HEK293 (cell line): Measurements from ENCODE around the gene EEF1AKMT2.
"Not testable (repeated sequence)": the region's sequence is repeated elsewhere in the genome, so short reads cannot be mapped to it uniquely, and the experiment has no call there.

Source experiments
- CTCF ChIA-PET: fragments of 350-600 bp; formaldehyde crosslinking; extraction: SDS; loops from one replicate; lab custom pipeline; 2021; ENCODE audit warnings: antibody characterized with exemption; lab: Yijun Ruan, JAX
- POLR2A ChIA-PET: fragments of 300-600 bp; formaldehyde crosslinking; extraction: SDS; loops from one replicate; lab custom pipeline; 2020; ENCODE audit warnings: antibody characterized with exemption, inconsistent platforms; lab: Yijun Ruan, JAX
- H3K27ac ChIP-seq: fragments of 200-500 bp; sonication (Bioruptor generic); 2 replicates; pipeline ENCODE4 v1.5.1; 2014; ENCODE audit warnings: low read depth, low read length, control low read depth, inconsistent platforms; ENCODE audit errors: extremely low read depth
- H3K36me3 ChIP-seq, 2 experiments: fragments of 200-500 bp in 1 of 2; sonication (Bioruptor generic) in 1 of 2; 1 replicate in 1 of 2; 2 replicates in 1 of 2; pipeline ENCODE4 v1.5.1; 2014 to 2017; ENCODE audit warnings: inconsistent platforms in 2 of 2, low read length in 2 of 2; ENCODE audit not compliant: control insufficient read depth in 2 of 2, insufficient read depth in 1 of 2
- H3K4me1 ChIP-seq: fragments of 200-500 bp; sonication (Bioruptor generic); 2 replicates; pipeline ENCODE4 v1.5.1; 2014; ENCODE audit warnings: mild to moderate bottlenecking, low read length, inconsistent platforms; ENCODE audit not compliant: control insufficient read depth, insufficient read depth
- H3K4me3 ChIP-seq: 2 replicates; pipeline ENCODE4 v1.5.1; 2011; ENCODE audit warnings: low read depth, mild to moderate bottlenecking, control low read depth, low read length, moderate library complexity
- H3K9me3 ChIP-seq: fragments of 200-500 bp; sonication (Bioruptor generic); 2 replicates; pipeline ENCODE4 v1.5.1; 2014; ENCODE audit warnings: low read depth, low read length, inconsistent platforms; ENCODE audit not compliant: control insufficient read depth, insufficient read depth
- MZF1 ChIP-seq: fragments of 450-650 bp; formaldehyde crosslinking; IDR thresholded peaks from 2 replicates; pipeline ENCODE4 v1.5.1; 2017; ENCODE audit warnings: missing biosample characterization, missing genetic modification characterization, borderline replicate concordance
- OSR2 ChIP-seq: fragments of 450-650 bp; formaldehyde crosslinking; IDR thresholded peaks from 2 replicates; pipeline ENCODE4 v1.5.1; 2016; ENCODE audit warnings: missing biosample characterization, missing genetic modification characterization
- RBAK ChIP-seq: fragments of 450-650 bp; formaldehyde crosslinking; IDR thresholded peaks from 2 replicates; pipeline ENCODE4 v1.5.1; 2016; ENCODE audit warnings: missing biosample characterization, missing genetic modification characterization
- SALL2 ChIP-seq: fragments of 450-650 bp; formaldehyde crosslinking; IDR thresholded peaks from 2 replicates; pipeline ENCODE4 v1.5.0; 2017; ENCODE audit warnings: missing biosample characterization, mild to moderate bottlenecking, missing genetic modification characterization, borderline replicate concordance
- SP2 ChIP-seq: fragments of 450-650 bp; formaldehyde crosslinking; IDR thresholded peaks from 2 replicates; pipeline ENCODE4 v1.5.1; 2016; ENCODE audit warnings: missing biosample characterization, missing genetic modification characterization
- YY2 ChIP-seq: fragments of 450-650 bp; formaldehyde crosslinking; IDR thresholded peaks from 2 replicates; pipeline ENCODE4 v1.5.1; 2016; ENCODE audit warnings: missing biosample characterization, missing genetic modification characterization
- ZBTB20 ChIP-seq: fragments of 450-650 bp; formaldehyde crosslinking; IDR thresholded peaks from 2 replicates; pipeline ENCODE4 v1.5.1; 2016; ENCODE audit warnings: missing biosample characterization, missing genetic modification characterization
- ZNF169 ChIP-seq: fragments of 450-650 bp; formaldehyde crosslinking; IDR thresholded peaks from 2 replicates; pipeline ENCODE4 v1.5.1; 2016; ENCODE audit warnings: missing biosample characterization, missing genetic modification characterization
- ZNF184 ChIP-seq: fragments of 450-650 bp; IDR thresholded peaks from 2 replicates; pipeline ENCODE4 v1.5.1; 2018; ENCODE audit warnings: missing biosample characterization, mild to moderate bottlenecking, missing genetic modification characterization
- ZNF19 ChIP-seq: fragments of 450-650 bp; formaldehyde crosslinking; IDR thresholded peaks from 2 replicates; pipeline ENCODE4; 2016; ENCODE audit warnings: missing biosample characterization, missing genetic modification characterization, low read depth
- ZNF23 ChIP-seq: fragments of 450-650 bp; formaldehyde crosslinking; IDR thresholded peaks from 2 replicates; pipeline ENCODE4 v1.5.1; 2016; ENCODE audit warnings: missing biosample characterization, missing genetic modification characterization, borderline replicate concordance
- ZNF239 ChIP-seq: fragments of 450-650 bp; formaldehyde crosslinking; IDR thresholded peaks from 2 replicates; pipeline ENCODE4 v1.5.1; 2016; ENCODE audit warnings: missing biosample characterization, missing genetic modification characterization
- ZNF335 ChIP-seq: fragments of 450-650 bp; formaldehyde crosslinking; conservative IDR thresholded peaks from 2 replicates; pipeline ENCODE4 v1.5.1; 2016; ENCODE audit warnings: missing biosample characterization, missing genetic modification characterization
- ZNF350 ChIP-seq: fragments of 450-650 bp; formaldehyde crosslinking; IDR thresholded peaks from 2 replicates; pipeline ENCODE4 v1.5.0; 2017; ENCODE audit warnings: missing biosample characterization, mild to moderate bottlenecking, missing genetic modification characterization
- ZNF354C ChIP-seq: fragments of 450-650 bp; formaldehyde crosslinking; IDR thresholded peaks from 2 replicates; pipeline ENCODE4 v1.5.1; 2016; ENCODE audit warnings: missing biosample characterization, missing genetic modification characterization, low read depth, borderline replicate concordance
- ZNF473 ChIP-seq: fragments of 450-650 bp; formaldehyde crosslinking; IDR thresholded peaks from 2 replicates; pipeline ENCODE4 v1.5.1; 2017; ENCODE audit warnings: missing biosample characterization, missing genetic modification characterization
- ZNF48 ChIP-seq: fragments of 450-650 bp; formaldehyde crosslinking; IDR thresholded peaks from 2 replicates; pipeline ENCODE4 v1.5.1; 2016; ENCODE audit warnings: missing biosample characterization, missing genetic modification characterization
- ZNF501 ChIP-seq: fragments of 450-650 bp; formaldehyde crosslinking; IDR thresholded peaks from 2 replicates; pipeline ENCODE4 v1.5.1; 2016; ENCODE audit warnings: missing biosample characterization, missing genetic modification characterization
- ZNF530 ChIP-seq: fragments of 450-650 bp; formaldehyde crosslinking; IDR thresholded peaks from 2 replicates; pipeline ENCODE4 v1.5.1; 2016; ENCODE audit warnings: low read depth, missing biosample characterization, missing genetic modification characterization
- ZNF544 ChIP-seq: fragments of 450-650 bp; formaldehyde crosslinking; IDR thresholded peaks from 2 replicates; pipeline ENCODE4 v1.5.0; 2017; ENCODE audit warnings: missing biosample characterization, missing genetic modification characterization
- ZNF549 ChIP-seq: fragments of 450-650 bp; IDR thresholded peaks from 2 replicates; pipeline ENCODE4 v1.5.1; 2018; ENCODE audit warnings: missing biosample characterization, missing genetic modification characterization, mild to moderate bottlenecking, inconsistent platforms, moderate library complexity
- ZNF610 ChIP-seq: fragments of 450-650 bp; formaldehyde crosslinking; IDR thresholded peaks from 2 replicates; pipeline ENCODE4 v1.5.1; 2016; ENCODE audit warnings: missing biosample characterization, missing genetic modification characterization, borderline replicate concordance
- ZNF660 ChIP-seq: fragments of 450-650 bp; IDR thresholded peaks from 2 replicates; pipeline ENCODE4 v1.5.1; 2018; ENCODE audit warnings: missing biosample characterization, mild to moderate bottlenecking, missing genetic modification characterization
- ZNF677 ChIP-seq: fragments of 450-650 bp; IDR thresholded peaks from 2 replicates; pipeline ENCODE4 v1.5.0; 2018; ENCODE audit warnings: missing biosample characterization, mild to moderate bottlenecking, missing genetic modification characterization, moderate library complexity
- ZNF768 ChIP-seq: fragments of 450-650 bp; formaldehyde crosslinking; IDR thresholded peaks from 2 replicates; pipeline ENCODE4 v1.5.1; 2018; ENCODE audit warnings: missing biosample characterization, mild to moderate bottlenecking, missing genetic modification characterization
- ZNF776 ChIP-seq: fragments of 450-650 bp; formaldehyde crosslinking; IDR thresholded peaks from 2 replicates; pipeline ENCODE4 v1.5.0; 2017; ENCODE audit warnings: missing biosample characterization, missing genetic modification characterization, borderline replicate concordance
- ZNF785 ChIP-seq: fragments of 450-650 bp; formaldehyde crosslinking; IDR thresholded peaks from 2 replicates; pipeline ENCODE4 v1.5.1; 2016; ENCODE audit warnings: missing biosample characterization, missing genetic modification characterization

Gene EEF1AKMT2

GRCh38 chr10:124825702-124826101 lies 34.0 kb upstream of the EEF1AKMT2 start:
- TF ChIP-seq ZBTB20 (peak; percentile 51; the same call in 1 of the 2 replicates), ZNF169 (no peak), ZNF660 (tag by site-specific recombination) (no peak), ZNF473 (tag by site-specific recombination) (no peak), ZNF544 (tag by site-specific recombination) (no peak), ZNF23 (no peak), ZNF530 (no peak), ZNF354C (no peak)
- H3K4me3 ChIP-seq = no peak overlapping the region
- H3K9me3 ChIP-seq = no peaks in the 10 kb centered on the region
- no peak overlapping the region for H3K27ac ChIP-seq
- ChIA-PET POLR2A (interaction anchor here (1.0 kb wide), 1 partner anchor 34 kb away, joined by 3 read pairs; the partner anchor contains the start of gene EEF1AKMT2), CTCF (interaction anchor here (0.5 to 2.2 kb wide), 4 partner anchors 16 to 295 kb away, joined by 3 to 7 read pairs (median 4); no protein-coding TSS in a partner anchor)
- H3K4me1 ChIP-seq = no peaks in the 10 kb centered on the region
- peaks cover 38 to 49% of the 10 kb centered on the region in 2 experiments for H3K36me3 ChIP-seq

- H3K9me3 ChIP-seq, H3K4me3 ChIP-seq, H3K4me1 ChIP-seq, H3K27ac ChIP-seq: not testable (repeated sequence)
- H3K36me3 ChIP-seq = peaks cover 33 to 44% of the 10 kb centered on the region in 2 experiments
- ChIA-PET CTCF (interaction anchor here (0.6 to 2.2 kb wide), 4 partner anchors 84 to 961 kb away, joined by 3 to 7 read pairs (median 3); no protein-coding TSS in a partner anchor), POLR2A (interaction anchor here (0.7 kb wide), 1 partner anchor 406 kb away, joined by 7 read pairs; no protein-coding TSS in a partner anchor)
Observed at GRCh38 chr10:124824932-124825331, 33.2 kb upstream of the EEF1AKMT2 start.

DNA sequence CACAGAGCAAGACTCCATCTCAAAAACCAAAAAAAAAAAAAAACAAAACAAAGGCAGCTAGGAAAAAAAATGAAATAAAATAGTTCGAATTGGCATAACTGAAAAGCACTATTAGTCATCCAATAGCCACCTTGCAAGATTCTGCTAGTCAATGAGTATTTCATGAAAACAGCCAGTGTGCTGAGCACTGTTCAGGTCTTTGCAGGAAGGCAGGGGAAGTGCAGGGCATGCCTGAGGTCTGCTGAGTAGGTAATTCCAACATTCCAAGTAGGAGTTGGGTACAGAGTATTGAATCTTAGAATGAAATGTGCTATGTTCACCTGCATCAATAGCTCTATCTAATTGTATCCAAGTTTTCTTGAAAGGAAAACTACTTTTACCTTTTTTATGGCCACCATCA lies 32.8 kb upstream of the EEF1AKMT2 start:
- ChIA-PET POLR2A (interaction anchor here (0.7 kb wide), 1 partner anchor 405 kb away, joined by 7 read pairs; no protein-coding TSS in a partner anchor), CTCF (interaction anchor here (0.6 to 2.2 kb wide), 3 partner anchors 83 to 962 kb away, joined by 3 to 7 read pairs (median 3); no protein-coding TSS in a partner anchor)
- TF ChIP-seq ZNF776 (tag by site-specific recombination) = no peak
- no peak for TF ChIP-seq ZNF768 (tag by site-specific recombination)
- no peak for TF ChIP-seq ZNF239
- TF ChIP-seq ZNF785 (tag by site-specific recombination) = no peak
- no peak for TF ChIP-seq ZNF677 (tag by site-specific recombination)
- TF ChIP-seq ZNF350 (tag by site-specific recombination) = no peak
- TF ChIP-seq YY2 (tag by site-specific recombination) = no peak
- TF ChIP-seq ZNF48 (tag by site-specific recombination) = no peak
- no peak for TF ChIP-seq ZNF19 (tag by site-specific recombination)
- TF ChIP-seq ZNF610 (tag by site-specific recombination) = no peak
- TF ChIP-seq ZNF549 (tag by site-specific recombination) = no peak
- TF ChIP-seq SP2 (tag by site-specific recombination) = no peak
- TF ChIP-seq RBAK = no peak

DNA sequence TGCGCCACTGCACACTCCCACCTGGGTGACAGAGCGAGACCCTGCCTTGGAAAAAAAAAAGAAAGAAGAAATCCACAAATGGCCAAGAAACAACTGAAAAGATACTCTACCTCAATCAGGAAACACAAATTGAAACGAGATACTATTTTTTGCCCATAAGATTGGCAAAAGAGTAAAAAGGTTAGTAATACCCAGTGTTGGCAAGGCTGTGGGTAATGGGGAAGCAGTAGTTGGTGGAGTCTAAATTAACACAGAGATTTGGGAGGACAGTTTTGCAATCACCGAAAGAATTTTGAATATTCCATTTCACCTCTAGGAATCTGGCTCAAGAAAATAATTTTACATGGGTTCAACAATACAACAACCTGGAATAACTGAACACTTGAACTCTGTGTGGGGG lies 29.8 kb upstream of the EEF1AKMT2 start:
- Histone ChIP-seq H3K9me3 (no peaks in the 10 kb centered on the region), H3K4me3 (no peak overlapping the region), H3K27ac (no peak overlapping the region), H3K4me1 (no peaks in the 10 kb centered on the region), H3K36me3 (peaks cover 15 to 42% of the 10 kb centered on the region in 2 experiments)
- TF ChIP-seq ZNF335 (tag by site-specific recombination) (no peak), OSR2 (tag by site-specific recombination) (no peak), ZNF501 (no peak), ZNF184 (tag by site-specific recombination) (peak; percentile 98), SALL2 (tag by site-specific recombination) (no peak), MZF1 (tag by site-specific recombination) (no peak)
- ChIA-PET POLR2A (no interaction called here), CTCF (no interaction called here)

More for the DNA sequence above, 32.8 kb upstream of the EEF1AKMT2 start:
- H3K9me3 ChIP-seq = no peaks in the 10 kb centered on the region
- no peak overlapping the region for H3K4me3 ChIP-seq
- H3K4me1 ChIP-seq = no peaks in the 10 kb centered on the region
- no peak overlapping the region for H3K27ac ChIP-seq
- H3K36me3 ChIP-seq = peaks cover 37 to 41% of the 10 kb centered on the region in 2 experiments
